Sigmoid colon (tissue), 7 donors: Measurements from ENCODE around the gene HCN4. TPM values are rescaled to one million over a fixed set of nuclear protein-coding genes. Genes with fewer than 3 reads are reported as not detected.

Experiments
- DNase-seq: peaks from one replicate; pipeline ENCODE4 v3.0.0-alpha.2; 2019
- H3K27ac ChIP-seq, 4 donors: fragments of 200-600 bp; sonication (generic); one replicate each; pipeline ENCODE4 v1.5.1; 2016 to 2019; ENCODE audit warnings: mild to moderate bottlenecking in 1 of 4
- H3K27me3 ChIP-seq, 3 donors: fragments of 200-600 bp; sonication (generic); one replicate each; pipeline ENCODE4 v1.5.1; 2019; ENCODE audit warnings: mild to moderate bottlenecking in 1 of 3
- H3K36me3 ChIP-seq, 4 donors: fragments of 200-600 bp; sonication (generic); one replicate each; pipeline ENCODE4 v1.5.1; 2016 to 2019
- H3K4me1 ChIP-seq, 4 donors: fragments of 200-600 bp; sonication (generic); one replicate each; pipeline ENCODE4 v1.5.1; 2017 to 2019
- H3K4me3 ChIP-seq, 4 donors: fragments of 200-600 bp; sonication (generic); one replicate each; pipeline ENCODE4 v1.5.1; 2017 to 2019; ENCODE audit warnings: mild to moderate bottlenecking in 2 of 4, moderate library complexity in 1 of 4
- H3K9me3 ChIP-seq, 4 donors: fragments of 200-600 bp in 3 of 4; sonication (generic) in 3 of 4; one replicate each; pipeline versions ENCODE4 v1.5.1 to v1.6.1; 2013 to 2019
- CTCF ChIP-seq, 4 experiments: fragments of 450-650 bp in 3 of 4; fragments of 200-600 bp in 1 of 4; IDR thresholded peaks; one replicate each; pipeline ENCODE4 v1.5.1; 2016 to 2019; ENCODE audit warnings: antibody characterized with exemption in 4 of 4, mild to moderate bottlenecking in 3 of 4, moderate library complexity in 2 of 4
- EP300 ChIP-seq, 4 donors: sonication (generic); formaldehyde crosslinking; IDR thresholded peaks; one replicate each; pipeline ENCODE4 v1.6.1; 2017; ENCODE audit warnings: antibody characterized with exemption in 4 of 4
- POLR2A ChIP-seq, 2 donors: fragments of 450-650 bp; IDR thresholded peaks; one replicate each; pipeline ENCODE4 v1.6.1; 2016; ENCODE audit warnings: antibody characterized with exemption in 2 of 2, mild to moderate bottlenecking in 2 of 2, moderate library complexity in 2 of 2
- POLR2AphosphoS5 ChIP-seq, 4 donors: sonication (generic); formaldehyde crosslinking; IDR thresholded peaks; one replicate each; pipeline ENCODE4 v1.6.1; 2017; ENCODE audit warnings: antibody characterized with exemption in 4 of 4
- WGBS, 2 donors: extraction: QIAGEN DNeasy Blood & Tissue Kit; methylation state at CpG; one replicate each; pipeline ENCODE4 v1.1.7; 2013; 5-methylcytosine and 5-hydroxymethylcytosine counted together
- intact Hi-C: fragments of 100-400 bp; cut with DNase I; formaldehyde crosslinking; loops from one replicate; pipeline ENCODE4 v1.15.1; 2023
- polyA plus RNA-seq, 3 donors: library from polyadenylated mRNA; stranded (reverse); fragments of 200-250 nt; gene quantifications; one replicate each; pipeline ENCODE4 v1.2.3, GENCODE V29; 2013
- total RNA-seq, 4 donors: library from RNA; depleted of rRNA; stranded (reverse); fragments of >200 nt; gene quantifications; one replicate each; pipeline ENCODE4 v1.1.0, GENCODE V29; 2016
- donor health status: healthy with polysubstance abuse.
- donor health status: Bipolar disorder and iron deficiency.
- donor health status: healthy.

The HCN4 gene
- total and polyA plus RNA-seq, 7 donors = under 0.01 to 0.04 TPM; not detected in 5

- no peak overlapping the region for H3K27ac ChIP-seq
- intact Hi-C loops = no loop called here
- TF ChIP-seq POLR2A (IDR thresholded peaks at IDR 0.05) = no peak
- TF ChIP-seq CTCF (IDR thresholded peaks at IDR 0.05) = no peak
- no peak for TF ChIP-seq EP300 (IDR thresholded peaks at IDR 0.05)
- no peak for TF ChIP-seq POLR2AphosphoS5 (IDR thresholded peaks at IDR 0.05)
- H3K4me3 ChIP-seq = no peak overlapping the region
- WGBS, 2 donors = 80 to 84% methylated on average over 14 of the region's 14 CpGs
- no peak for DNase-seq
- no peaks in the 10 kb centered on the region for H3K9me3 ChIP-seq
- H3K4me1 ChIP-seq = no peaks in the 10 kb centered on the region
- no peaks in the 10 kb centered on the region for H3K36me3 ChIP-seq
- no peaks in the 10 kb centered on the region for H3K27me3 ChIP-seq
Observed at GRCh38 chr15:73341886-73342600, 26.7 kb downstream of the HCN4 start.

- no peaks in the 10 kb centered on the region for H3K4me1 ChIP-seq
- WGBS, 2 donors = 83 to 91% methylated on average over 9 of the region's 9 CpGs
Observed at GRCh38 chr15:73340502-73341192, 28.1 kb downstream of the HCN4 start.

GRCh38 chr15:73338606-73339374 lies 30.0 kb downstream of the HCN4 start:
- no peak for DNase-seq
- TF ChIP-seq EP300 (IDR thresholded peaks at IDR 0.05) (no peak), POLR2A (IDR thresholded peaks at IDR 0.05) (no peak), POLR2AphosphoS5 (IDR thresholded peaks at IDR 0.05) (no peak), CTCF (IDR thresholded peaks at IDR 0.05) (no peak)
- Histone ChIP-seq H3K9me3 (no peaks in the 10 kb centered on the region), H3K36me3 (no peaks in the 10 kb centered on the region), H3K27me3 (no peaks in the 10 kb centered on the region), H3K27ac (no peak overlapping the region), H3K4me1 (no peaks in the 10 kb centered on the region), H3K4me3 (no peak overlapping the region)
- 82% methylated on average over 9 of the region's 9 CpGs for WGBS, 2 donors
- intact Hi-C loops = no loop called here

More at GRCh38 chr15:73340502-73341192, 28.1 kb downstream of the HCN4 start:
- intact Hi-C loops = no loop called here
- Histone ChIP-seq H3K27ac (no peak overlapping the region), H3K36me3 (no peaks in the 10 kb centered on the region), H3K27me3 (no peaks in the 10 kb centered on the region), H3K9me3 (no peaks in the 10 kb centered on the region), H3K4me3 (no peak overlapping the region)
- DNase-seq = no peak
- no peak for TF ChIP-seq EP300 (IDR thresholded peaks at IDR 0.05)
- no peak for TF ChIP-seq POLR2AphosphoS5 (IDR thresholded peaks at IDR 0.05)
- TF ChIP-seq POLR2A (IDR thresholded peaks at IDR 0.05) = no peak
- TF ChIP-seq CTCF (IDR thresholded peaks at IDR 0.05) = no peak

- H3K27ac ChIP-seq = no peak overlapping the region
- H3K27me3 ChIP-seq = no peaks in the 10 kb centered on the region
- H3K36me3 ChIP-seq = no peaks in the 10 kb centered on the region
- TF ChIP-seq EP300 (IDR thresholded peaks at IDR 0.05) = no peak
- no peaks in the 10 kb centered on the region for H3K9me3 ChIP-seq
- DNase-seq = no peak
- intact Hi-C loops = no loop called here
- no peaks in the 10 kb centered on the region for H3K4me1 ChIP-seq
- 61 to 68% methylated on average over 6 of the region's 6 CpGs for WGBS, 2 donors
- H3K4me3 ChIP-seq = no peak overlapping the region
Observed at GRCh38 chr15:73338058-73338457, 30.7 kb downstream of the HCN4 start.

- Histone ChIP-seq H3K4me1 (no peaks in the 10 kb centered on the region), H3K36me3 (no peaks in the 10 kb centered on the region), H3K27ac (no peak overlapping the region), H3K4me3 (no peak overlapping the region), H3K27me3 (no peaks in the 10 kb centered on the region), H3K9me3 (no peaks in the 10 kb centered on the region)
- TF ChIP-seq POLR2A (IDR thresholded peaks at IDR 0.05) (no peak), EP300 (IDR thresholded peaks at IDR 0.05) (no peak), CTCF (IDR thresholded peaks at IDR 0.05) (no peak), POLR2AphosphoS5 (IDR thresholded peaks at IDR 0.05) (no peak)
- intact Hi-C loops = no loop called here
- DNase-seq = no peak
- WGBS, 2 donors = 84 to 92% methylated on average over 8 of the region's 8 CpGs
Observed at GRCh38 chr15:73337187-73337586, 31.6 kb downstream of the HCN4 start.
